Loucy (cell line): ENCODE measurements around the gene PHRF1.

Source experiments
- EZH2phosphoT487 ChIP-seq: fragments of 200-600 bp; IDR thresholded peaks from 2 replicates; pipeline ENCODE4 v1.6.1; 2018; ENCODE audit warnings: antibody characterized with exemption, mild to moderate bottlenecking, moderate library complexity, borderline replicate concordance
- TF ChIP-seq, protein P1 (sequence below): fragments of 200-600 bp; sonication (generic); conservative IDR thresholded peaks from 2 replicates; pipeline ENCODE4 v1.5.1; 2014; ENCODE audit warnings: mild to moderate bottlenecking, antibody characterized with exemption, low read length

GRCh38 chr11:563812-564578 lies 12.3 kb upstream of the PHRF1 start:
- TF ChIP-seq, protein P1, sequence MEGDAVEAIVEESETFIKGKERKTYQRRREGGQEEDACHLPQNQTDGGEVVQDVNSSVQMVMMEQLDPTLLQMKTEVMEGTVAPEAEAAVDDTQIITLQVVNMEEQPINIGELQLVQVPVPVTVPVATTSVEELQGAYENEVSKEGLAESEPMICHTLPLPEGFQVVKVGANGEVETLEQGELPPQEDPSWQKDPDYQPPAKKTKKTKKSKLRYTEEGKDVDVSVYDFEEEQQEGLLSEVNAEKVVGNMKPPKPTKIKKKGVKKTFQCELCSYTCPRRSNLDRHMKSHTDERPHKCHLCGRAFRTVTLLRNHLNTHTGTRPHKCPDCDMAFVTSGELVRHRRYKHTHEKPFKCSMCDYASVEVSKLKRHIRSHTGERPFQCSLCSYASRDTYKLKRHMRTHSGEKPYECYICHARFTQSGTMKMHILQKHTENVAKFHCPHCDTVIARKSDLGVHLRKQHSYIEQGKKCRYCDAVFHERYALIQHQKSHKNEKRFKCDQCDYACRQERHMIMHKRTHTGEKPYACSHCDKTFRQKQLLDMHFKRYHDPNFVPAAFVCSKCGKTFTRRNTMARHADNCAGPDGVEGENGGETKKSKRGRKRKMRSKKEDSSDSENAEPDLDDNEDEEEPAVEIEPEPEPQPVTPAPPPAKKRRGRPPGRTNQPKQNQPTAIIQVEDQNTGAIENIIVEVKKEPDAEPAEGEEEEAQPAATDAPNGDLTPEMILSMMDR: no peak
- TF ChIP-seq EZH2phosphoT487: no peak
